ENCODE data around the gene MAGEF1.

Gene MAGEF1, protein sequence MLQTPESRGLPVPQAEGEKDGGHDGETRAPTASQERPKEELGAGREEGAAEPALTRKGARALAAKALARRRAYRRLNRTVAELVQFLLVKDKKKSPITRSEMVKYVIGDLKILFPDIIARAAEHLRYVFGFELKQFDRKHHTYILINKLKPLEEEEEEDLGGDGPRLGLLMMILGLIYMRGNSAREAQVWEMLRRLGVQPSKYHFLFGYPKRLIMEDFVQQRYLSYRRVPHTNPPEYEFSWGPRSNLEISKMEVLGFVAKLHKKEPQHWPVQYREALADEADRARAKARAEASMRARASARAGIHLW

DNA sequence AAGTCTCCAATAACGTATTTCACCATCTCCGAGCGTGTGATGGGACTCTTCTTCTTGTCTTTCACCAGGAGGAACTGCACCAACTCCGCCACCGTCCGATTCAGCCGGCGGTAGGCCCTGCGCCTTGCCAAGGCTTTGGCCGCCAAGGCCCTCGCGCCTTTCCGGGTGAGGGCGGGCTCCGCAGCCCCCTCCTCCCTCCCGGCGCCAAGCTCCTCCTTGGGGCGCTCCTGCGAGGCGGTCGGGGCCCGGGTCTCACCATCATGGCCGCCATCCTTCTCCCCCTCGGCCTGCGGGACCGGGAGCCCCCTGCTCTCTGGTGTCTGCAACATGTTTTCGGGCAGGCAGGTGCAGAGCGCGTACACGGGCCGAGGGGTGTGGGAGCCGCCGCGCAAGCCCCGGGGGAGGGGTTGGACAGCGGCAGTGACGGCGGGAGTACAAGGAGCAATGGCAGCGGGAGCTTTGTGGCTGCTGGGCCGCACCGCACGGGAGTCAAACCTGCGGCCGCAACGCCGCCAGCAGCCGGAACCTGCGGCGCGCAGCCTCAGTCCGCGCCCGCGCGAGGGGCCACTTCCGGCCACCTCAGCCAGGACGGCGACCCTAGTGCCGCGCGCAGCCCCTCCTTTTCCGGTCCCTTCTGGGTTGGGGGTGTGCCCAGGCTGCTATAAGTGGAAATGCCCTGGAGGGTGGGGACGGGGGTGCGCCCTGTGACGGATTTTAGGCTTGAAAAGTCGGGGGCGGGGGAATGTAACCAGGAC, at the start of gene MAGEF1:
Gene MAGEF1, minus strand, starts transcription at position 572 of the 755 bp plus-strand sequence. Its CDS starts 243 bp downstream, at position 329.
- peak; percentile 94 to 96 for ATAC-seq

DNA sequence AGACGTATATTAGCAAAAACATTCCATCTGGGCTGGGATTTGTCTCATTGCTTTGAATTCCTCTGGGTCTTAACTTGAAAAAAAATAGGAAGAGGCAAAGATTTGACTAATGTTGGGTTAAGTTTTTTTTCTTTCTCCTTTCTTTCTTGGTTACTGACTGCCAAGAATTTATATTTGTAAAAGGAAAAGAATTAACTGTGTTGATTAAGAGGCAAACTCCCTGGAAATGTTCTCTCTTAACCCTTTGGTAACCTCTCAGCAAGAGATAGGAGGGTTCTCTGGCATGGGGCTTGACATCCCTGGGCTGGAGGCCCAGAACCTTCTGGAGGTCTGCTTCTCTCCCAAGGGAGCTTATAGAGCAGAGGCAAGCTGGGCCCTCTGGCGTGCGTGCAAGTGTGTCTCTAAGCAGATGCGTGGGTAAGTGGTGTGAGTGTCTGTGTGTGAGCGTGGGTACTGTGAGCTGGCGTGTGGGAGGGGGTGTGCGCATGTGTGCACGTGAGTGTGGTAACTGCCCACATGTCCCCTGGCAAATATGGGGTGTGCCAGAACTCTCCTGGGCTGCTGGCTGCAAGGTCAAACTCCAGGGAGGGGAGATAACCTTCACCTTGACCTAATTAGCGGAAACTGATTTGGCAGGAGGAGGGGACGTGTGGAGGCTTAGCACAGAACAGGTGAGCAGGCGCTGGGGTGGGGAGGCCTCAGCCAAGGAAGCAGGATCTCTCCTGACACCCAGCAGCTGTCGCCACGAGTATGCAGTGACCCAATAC, 49.4 kb upstream of the MAGEF1 start:
- ATAC-seq: no peak

DNA sequence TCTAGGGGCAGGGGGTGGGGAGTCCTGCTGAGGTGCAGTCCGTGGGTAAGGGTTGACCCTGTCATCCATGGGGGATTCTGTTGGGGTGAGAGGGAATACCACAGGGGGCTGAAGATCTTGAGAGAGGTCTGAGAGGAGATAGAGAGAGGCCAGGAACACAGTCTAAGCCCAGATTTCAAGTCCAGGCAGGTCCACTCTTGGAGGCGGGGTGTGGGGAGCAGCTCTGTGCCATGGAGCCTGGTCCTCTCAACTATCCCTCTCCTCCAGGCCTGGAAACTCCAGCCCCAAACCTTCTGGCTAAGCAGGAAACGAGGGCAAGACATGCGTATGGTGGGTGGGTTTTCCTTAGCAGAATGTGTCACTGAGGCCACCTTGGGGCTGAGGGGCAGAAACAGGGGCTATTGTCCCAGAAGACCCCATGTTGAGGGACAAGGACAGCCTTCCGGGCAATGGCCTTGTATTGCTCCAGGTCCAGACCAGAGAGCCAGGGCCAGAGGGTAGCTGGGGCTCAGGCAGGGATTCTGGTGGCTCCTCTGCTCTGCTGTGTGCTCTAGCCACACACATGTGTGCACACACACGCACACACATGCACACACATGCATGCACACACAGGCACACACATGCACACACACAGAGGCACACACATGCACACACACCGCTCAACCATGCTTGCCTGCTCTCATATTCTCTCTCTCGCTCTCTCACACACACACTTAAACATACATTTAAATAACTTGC, 48.6 kb upstream of the MAGEF1 start:
- ATAC-seq: no peak

DNA sequence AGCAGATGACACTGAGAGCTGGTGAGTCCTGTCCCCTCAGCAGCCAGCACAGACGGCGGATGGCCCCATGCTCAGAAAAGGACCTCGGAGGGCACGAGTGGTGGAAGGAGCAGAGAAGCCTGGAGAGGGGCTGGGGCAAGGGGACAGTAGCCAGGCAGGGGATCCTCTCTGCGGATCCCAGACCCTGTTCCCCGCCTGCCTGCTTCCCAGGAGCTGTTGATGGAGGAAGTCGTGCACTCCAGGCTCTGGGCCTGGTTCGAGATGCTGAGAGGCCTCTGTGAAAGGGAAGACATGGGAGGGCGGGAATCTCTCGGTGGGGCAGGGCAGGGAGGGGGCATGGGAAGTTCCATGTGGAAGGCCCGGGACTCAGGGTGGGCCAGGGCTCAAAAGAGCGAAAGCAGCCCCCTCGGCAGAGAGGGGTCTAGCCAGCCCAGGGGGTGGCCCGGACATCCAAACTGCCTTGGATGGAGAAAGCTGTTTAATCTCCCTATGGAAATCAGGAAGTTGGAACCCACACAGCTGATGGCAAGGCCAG, 47.9 kb upstream of the MAGEF1 start:
- ATAC-seq: no peak

DNA sequence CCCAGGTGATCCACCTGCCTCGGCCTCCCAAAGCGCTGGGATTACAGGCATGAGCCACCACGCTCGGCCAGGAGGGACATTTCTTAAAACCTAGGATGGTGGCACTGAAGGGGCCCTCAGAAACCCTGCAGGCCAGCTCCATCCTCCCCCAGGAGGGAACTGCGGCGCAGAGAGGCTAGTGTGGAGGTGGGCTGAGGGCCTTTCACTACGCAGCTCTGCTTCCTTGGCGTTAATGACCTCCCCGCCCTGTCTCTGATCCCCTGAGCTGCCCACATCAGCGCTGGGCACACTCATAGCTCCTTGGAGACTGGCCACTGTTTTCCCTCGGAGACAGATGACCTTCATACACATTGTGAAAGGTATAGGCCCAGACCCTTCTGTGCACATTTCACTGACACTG, 46.2 kb upstream of the MAGEF1 start:
- ATAC-seq: no peak

DNA sequence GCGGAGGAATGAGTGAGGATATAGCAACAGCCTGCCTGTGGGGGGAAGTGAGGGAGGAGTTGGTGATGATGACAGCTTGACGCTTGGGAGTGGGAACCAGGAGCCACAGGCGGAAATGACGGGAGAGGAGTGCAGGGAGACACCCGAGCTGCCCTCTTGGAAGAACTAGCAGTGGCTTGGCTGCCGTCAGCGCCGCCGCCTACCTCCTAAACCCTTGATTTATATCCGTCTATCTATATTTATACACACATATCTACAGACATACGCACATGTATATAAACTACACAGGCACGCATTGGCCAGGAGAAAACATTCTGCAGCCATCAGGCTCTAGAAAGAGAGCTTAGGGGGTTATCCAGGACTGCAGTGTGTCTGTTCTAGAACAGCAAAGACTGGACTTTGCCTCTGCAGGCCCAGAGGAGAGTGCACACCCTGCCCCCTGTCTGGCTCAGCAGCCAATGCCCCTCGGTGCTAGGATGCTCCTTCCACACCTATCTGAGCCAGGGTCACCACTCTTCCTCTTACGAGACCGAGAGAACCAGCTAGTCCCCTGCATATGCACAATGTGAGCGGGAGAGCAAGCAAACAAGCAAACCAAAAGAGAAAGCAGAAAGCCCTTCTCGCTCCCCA, 45.3 kb upstream of the MAGEF1 start:
- ATAC-seq: no peak

DNA sequence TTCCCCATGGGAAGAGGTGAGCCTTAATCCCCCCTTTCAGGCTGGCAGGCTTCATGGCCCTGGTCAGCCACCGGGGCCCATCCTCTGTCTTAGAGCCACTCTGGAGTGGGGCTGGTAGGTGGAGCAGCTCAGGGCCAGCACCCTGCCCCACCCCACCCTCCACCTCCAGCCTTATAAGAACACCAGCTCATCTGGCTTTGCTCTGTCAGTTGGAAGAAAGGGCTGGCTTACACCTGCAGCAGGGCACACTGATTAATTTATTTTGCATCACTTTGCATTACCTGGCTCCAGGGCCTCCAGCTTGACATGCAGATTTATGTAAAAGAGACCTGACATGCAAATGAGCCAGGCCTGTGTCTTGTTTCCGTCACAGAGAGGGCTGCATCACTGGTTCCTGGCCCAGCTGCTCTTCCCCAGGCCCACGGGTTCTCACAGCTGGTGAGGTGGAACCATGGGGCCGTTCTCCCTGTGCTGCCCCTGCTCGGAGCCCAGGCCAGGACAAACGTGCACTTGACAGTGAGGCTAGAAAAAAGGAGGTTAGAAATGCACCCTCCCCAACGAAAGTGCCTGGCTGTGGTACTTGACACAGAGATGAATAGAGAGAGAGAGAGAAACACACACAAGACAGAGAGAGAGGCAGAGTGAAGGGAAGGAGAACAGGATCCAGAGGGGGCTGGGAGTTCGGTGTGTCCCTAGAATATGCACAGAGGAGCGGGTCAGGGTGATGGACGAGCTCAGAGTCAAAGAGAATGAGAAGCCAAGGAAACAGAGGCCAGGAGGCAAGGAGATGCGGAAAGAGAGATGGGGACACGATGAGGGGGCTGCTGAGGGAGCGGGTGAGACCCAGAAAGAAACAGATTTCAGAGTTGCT, 44.5 kb upstream of the MAGEF1 start:
- no peak for ATAC-seq

DNA sequence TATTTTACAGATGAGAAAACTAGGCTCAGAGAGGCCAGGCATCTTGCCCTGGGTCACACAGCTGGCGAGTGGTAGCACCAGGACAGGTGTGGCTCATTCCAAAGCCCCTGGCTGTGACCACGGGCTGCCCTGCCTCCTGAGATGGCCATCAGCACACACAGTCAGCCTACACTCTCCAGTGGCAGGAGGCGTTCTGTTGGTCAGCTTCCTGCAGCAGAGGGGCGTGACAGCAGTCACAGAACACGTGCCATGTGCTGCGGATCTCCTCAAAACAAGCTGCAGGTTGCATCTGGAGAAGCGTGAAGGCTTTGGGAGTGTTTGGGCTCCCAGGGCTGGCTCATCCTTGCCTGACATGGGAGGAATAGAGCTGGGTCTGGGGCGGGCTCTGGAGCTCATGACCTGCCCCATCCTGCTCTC, 43.5 kb upstream of the MAGEF1 start:
- no peak for ATAC-seq

DNA sequence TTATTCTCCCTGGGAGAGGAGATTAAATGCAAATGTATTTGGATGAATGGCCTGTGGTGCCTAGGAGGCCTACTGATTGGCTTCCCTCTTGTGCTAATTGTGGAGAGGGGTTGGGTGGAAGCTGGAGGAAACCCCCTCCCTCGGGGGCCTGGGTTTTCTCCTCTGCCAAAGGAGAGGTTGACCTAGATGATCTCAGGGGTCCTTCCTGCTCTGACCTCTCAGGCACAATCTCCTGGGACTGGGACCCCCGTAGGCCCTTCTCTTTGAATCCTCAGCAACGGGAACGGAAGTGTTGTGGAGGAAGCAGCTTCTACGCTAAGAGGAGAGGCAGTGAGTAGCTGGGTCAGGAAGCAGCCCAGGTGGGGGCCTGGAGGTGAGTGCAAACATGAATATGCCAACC, 40.5 kb upstream of the MAGEF1 start:
- ATAC-seq: no peak

DNA sequence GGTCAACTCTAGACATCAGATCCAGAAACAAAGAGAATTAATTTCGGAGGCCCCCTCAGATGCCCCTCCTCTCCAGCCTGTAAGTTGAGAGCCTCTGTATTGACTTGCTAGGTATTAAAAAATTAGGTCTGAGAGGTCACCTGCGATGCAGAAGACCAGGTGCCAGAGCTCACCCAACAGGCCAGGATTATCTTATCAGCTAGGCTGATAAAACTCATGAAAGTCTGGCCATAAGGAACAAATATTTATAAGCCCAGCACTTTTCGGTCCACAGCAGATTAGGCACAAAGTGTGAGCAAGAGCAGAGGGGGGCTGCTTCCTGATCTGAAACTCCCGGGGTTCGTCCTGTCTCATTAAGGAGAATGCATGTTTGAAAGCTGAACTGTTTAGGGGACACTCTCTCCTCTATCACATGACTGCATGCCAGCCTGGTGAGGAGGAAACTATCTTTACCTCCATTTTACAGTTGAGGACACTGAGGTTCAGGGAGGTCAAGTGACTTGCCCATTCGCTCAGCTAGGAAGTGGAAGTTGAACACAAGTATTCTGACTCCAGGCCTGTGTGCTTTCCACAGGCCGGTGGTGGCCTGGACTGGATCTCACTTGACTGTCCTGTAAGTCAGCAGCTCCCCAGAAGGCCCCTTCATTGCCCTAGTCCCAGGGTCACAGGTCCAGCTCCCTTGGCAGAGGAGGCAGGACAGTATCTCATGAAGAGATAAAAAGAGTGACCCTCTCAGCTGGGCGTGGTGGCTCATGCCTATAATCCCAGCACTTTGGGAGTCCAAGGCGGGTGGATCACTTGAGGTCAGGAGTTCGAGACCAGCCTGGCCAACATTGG, 39.6 kb upstream of the MAGEF1 start:
- no peak for ATAC-seq

DNA sequence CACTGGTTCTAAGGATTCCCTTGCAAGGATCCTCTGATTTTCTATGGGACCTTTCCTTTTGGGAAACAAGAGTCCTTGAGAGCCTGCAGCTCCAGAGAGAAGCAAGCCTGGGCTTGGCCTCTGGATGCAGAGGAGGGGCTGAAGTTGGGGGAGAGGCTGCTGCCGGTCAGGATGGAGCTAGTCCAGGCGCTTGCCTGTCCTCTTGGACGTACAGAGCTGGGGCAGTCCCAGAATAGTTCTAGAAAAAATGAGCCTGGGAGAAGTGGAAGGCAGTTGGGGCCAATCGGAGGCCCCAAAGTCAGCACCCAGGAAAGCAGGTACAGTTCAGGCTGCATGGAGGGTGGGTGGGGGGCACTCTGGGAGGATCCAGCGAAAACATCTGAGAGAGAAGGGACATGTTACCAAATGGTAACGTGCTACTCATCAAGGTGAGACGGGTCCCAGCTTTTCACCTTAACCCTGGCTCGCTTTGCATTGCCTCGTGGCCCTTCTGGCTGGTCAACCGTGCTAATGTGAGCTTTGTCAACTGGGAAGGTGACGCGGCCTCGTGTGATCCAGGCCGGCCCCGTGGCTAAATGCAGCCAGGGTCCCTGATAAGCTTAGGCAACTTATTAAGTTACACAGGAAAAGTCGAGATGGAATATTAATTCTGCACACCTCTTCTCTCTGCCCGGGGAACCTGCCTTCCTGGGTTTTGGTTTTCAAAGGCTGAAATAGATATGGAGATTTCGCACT, 38.7 kb upstream of the MAGEF1 start:
- ATAC-seq: no peak

DNA sequence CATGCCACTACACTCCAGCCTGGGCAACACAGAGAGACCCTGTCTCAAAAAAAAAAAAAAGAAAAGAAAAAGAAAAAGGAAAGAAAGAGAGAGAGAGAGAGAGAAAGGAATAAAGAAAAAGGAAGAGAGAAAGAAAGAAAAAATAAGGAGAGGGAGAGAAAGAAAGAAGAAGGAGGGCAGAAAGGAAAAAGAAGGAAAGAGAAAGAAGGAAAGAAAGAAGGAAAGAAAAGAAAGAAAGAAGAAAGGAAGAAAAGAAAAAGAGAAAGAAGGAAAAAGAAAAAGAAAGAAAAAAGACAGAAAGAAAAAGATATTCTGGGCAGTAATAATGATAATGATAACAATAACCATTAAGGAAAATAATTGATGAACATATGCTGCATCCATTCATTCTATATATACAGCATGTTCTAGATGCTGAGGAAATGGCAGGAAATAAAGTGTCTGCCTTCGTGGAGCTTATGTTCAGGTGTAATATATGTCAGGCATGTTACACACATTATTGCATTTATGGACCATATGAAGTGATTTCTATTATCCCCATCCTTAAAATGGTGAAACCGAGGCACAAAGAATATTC, 37.4 kb upstream of the MAGEF1 start:
- ATAC-seq: no peak

DNA sequence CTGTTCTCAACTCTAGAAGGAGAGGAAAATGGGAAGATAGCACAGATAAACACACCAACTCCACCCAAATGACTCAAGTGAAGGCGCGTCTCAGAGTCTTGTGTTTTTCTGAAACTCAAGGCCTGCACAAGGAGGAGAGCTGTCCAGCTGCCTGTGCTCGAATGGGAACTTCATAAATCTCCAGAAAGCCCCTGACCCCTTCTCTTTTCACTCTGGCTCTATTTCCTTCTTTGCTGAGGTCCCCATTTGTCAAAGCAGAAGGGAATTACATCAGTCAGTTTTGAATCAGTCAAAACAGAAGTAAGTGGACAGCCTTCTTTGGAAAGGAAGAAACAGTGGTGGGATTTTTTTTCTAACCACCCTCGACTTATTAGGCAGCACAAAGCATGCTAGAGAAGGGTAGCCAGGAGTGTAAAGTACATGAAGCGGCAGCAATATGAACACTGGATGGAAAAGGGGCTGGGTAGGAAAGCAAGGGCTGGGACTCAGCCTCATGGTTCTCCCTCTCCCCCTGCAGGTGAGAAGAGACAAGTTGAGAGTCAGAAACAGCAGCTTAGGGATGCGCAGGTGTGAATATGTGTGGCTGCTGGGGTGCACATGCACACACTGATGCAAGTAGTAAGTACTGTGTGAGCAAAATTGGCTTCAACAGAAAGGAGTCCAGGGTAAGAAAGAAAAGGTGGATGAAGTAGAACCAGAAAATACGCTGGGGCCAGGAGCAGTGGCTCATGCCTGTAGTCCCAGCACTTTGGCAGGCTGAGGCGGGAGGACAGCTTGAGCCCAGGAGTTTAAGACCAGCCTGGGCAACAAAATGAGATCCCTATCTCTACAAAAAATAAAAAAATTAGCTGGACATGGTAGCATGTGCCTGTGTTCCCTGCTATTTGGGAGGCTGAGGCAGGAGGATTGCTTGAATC, 36.6 kb upstream of the MAGEF1 start:
- peak in 1 of 2 donors; percentile 27 for ATAC-seq

DNA sequence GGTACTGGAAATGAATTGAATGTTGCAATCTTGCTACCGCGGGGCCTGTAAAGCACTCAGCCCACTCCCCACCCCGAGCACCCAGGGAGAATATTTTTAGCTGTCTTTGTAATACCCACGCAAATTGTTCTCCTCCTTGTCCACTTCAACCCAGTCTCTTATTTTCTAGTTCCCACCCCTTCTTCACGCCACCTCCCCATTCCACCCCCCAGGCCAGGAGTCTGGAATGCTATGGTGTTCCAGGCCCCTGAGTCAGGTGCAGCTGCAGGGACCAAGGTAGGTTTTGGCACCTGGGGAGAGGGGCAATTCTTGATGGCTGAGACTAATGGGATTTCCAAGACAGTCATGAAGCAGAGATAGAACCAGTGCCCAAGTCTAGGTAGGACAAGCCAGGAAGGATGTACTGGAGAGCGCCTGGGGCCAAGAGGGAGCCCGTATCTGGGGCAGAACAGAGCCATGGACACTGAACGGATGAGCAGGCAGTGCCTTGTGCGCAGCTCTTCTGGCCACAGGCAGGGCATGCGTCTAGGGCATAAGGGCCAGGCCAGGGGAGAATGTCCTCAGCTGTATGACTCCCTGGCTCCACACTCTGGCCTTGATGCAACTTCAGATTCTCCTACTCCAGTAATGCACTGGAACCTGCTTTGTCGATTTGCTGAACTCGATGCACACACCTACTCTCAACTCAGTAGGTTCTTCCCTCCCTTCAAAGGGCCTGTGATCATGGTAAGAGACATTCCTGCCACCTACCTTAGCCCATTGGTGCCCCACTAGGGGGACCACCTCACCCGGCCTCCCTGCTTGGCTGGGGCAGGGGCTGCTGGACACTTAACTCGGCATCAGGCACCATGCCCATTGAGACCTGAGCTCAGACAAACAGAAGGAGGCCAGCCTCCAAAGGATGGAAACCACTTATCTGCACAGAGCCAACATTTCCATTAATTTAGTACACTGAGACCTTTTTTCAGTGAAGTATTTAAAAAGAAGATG, 34.6 kb upstream of the MAGEF1 start:
- ATAC-seq: no peak

DNA sequence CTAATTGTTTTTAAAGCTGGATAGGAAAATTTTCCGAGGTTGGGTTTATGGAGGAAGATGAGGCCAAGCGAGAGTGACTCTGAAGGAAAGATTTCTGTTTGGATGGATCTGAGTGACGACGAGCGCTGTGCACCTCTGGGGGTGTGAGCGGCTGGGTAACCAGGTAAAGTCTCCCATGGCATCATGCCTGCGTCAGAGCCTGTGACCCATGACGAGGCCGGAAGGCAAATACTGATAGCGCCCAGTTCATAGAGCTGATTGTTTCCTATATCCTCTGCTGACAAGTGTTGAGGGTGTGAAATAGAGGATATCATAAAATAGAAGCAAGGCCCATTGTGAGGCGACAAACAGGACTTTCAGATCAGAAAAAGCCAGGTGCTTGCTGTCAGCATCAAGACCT, 33.7 kb upstream of the MAGEF1 start:
- ATAC-seq: no peak

DNA sequence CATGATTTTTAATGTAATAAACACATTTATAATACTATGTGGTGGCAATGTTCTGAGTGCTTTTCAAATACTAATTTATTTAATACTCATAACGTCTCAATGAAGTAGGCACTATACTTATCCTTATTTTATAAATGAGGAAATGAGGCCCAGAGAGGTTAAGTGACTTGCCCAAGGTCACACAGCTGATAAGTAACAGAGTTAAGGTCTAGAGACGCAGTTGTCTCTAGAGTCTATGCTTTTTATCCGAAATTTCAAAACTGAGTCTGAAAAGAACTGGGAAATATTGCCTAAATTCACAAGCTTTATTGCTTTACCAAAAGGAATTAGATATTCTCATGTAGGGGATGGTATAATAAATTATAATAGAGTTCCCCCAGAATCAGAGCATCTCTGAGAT, 31.4 kb upstream of the MAGEF1 start:
- no peak for ATAC-seq

All from activated CD4-positive, CD25-positive, alpha-beta regulatory T cell treated with anti-CD3 and anti-CD28 coated beads, Interleukin-2, amount 50 U/mL, for 24 hours (primary cell).